Measurements from ENCODE around the gene ASB6. TPM values are rescaled to one million over a fixed set of nuclear protein-coding genes. Genes with fewer than 3 reads are reported as not detected.

The ASB6 gene
- total and polyA plus RNA-seq, 2 of the 13 experiments (the other 11 are each of a cell fraction or from before 2014, with no cell fraction given), result 8.2 to 8.4 TPM

GRCh38 chr9:129606161-129607026 is 35.6 kb downstream of the ASB6 start (continued):
- TF ChIP-seq ZBTB40 (IDR thresholded peaks at IDR 0.05) (no peak), ZBTB40 (CRISPR knock-in tag; IDR thresholded peaks at IDR 0.05) (peak; percentile 51; the same call in 1 of the 2 replicates), NONO (IDR thresholded peaks at IDR 0.05) (no peak), NONO (CRISPR knock-in tag; conservative IDR thresholded peaks at IDR 0.05) (peak; percentile 47; the same call in 1 of the 2 replicates), DMAP1 (CRISPR knock-in tag; IDR thresholded peaks at IDR 0.05) (peak; percentile 57; the same call in 1 of the 2 replicates), ZNF878 (CRISPR knock-in tag; IDR thresholded peaks at IDR 0.05) (peak; percentile 92), ZBTB7A (CRISPR knock-in tag; IDR thresholded peaks at IDR 0.05) (no peak), GZF1 (CRISPR knock-in tag; IDR thresholded peaks at IDR 0.05) (peak; percentile 61; the same call in 1 of the 2 replicates), PHF8 (CRISPR knock-in tag; IDR thresholded peaks at IDR 0.05) (peak; percentile 46), POLR2G (IDR thresholded peaks at IDR 0.05; ENCODE audit: low read depth, low read length) (peak; percentile 70), TBX2 (CRISPR knock-in tag; IDR thresholded peaks at IDR 0.05; ENCODE audit: borderline replicate concordance) (peak; percentile 54; the same call in 1 of the 2 replicates), RFXAP (CRISPR knock-in tag; IDR thresholded peaks at IDR 0.05; ENCODE audit: borderline replicate concordance) (no peak), KDM6A (CRISPR knock-in tag; IDR thresholded peaks at IDR 0.05; ENCODE audit: low read depth) (0 out of 2 replicates have a peak, but pooled peaks have one; percentile 26), RNF2 (conservative IDR thresholded peaks at IDR 0.05; ENCODE audit: low read depth) (no peak), BORCS8-MEF2B (CRISPR knock-in tag; IDR thresholded peaks at IDR 0.05) (no peak)
- TF ChIP-seq, protein P1, sequence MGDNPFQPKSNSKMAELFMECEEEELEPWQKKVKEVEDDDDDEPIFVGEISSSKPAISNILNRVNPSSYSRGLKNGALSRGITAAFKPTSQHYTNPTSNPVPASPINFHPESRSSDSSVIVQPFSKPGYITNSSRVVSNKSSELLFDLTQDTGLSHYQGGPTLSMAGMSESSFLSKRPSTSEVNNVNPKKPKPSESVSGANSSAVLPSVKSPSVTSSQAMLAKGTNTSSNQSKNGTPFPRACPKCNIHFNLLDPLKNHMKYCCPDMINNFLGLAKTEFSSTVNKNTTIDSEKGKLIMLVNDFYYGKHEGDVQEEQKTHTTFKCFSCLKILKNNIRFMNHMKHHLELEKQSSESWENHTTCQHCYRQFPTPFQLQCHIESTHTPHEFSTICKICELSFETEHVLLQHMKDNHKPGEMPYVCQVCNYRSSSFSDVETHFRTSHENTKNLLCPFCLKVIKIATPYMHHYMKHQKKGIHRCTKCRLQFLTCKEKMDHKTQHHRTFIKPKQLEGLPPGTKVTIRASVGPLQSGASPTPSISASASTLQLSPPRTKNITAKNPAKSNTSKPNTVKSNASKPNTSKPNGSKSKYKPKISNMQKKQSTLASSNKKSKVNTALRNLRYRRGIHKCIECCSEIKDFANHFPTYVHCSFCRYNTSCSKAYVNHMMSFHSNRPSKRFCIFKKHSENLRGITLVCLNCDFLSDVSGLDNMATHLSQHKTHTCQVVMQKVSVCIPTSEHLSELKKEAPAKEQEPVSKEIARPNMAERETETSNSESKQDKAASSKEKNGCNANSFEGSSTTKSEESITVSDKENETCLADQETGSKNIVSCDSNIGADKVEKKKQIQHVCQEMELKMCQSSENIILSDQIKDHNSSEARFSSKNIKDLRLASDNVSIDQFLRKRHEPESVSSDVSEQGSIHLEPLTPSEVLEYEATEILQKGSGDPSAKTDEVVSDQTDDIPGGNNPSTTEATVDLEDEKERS (CRISPR knock-in tag; IDR thresholded peaks at IDR 0.05), result 0 out of 2 replicates have a peak, but pooled peaks have one; percentile 24
